Natural killer cell treated with Interleukin-12 subunit alpha and Interleukin-12 subunit beta and Interleukin-15 and Interleukin-18, amount 100 ng/mL, for 72 hours (primary cell): Measurements from ENCODE around the gene FBRSL1. TPM values are rescaled to one million over a fixed set of nuclear protein-coding genes. Genes with fewer than 3 reads are reported as not detected.

Experiments used
- ATAC-seq, 2 donors: fragments of 150-1000 bp; cut with Tn5 transposase in 1 of 2; sonication (Bioruptor Pico), chemical (Tn5 transposase) in 1 of 2; 2 replicates each; pipeline ENCODE4 v1.10.0; 2021
- DNase-seq: peaks from one replicate; pipeline ENCODE4 v3.0.0; 2022; ENCODE audit warnings: low spot score
- H3K27ac Mint-ChIP-seq, 2 donors: 1 replicate in 1 of 2; 2 replicates in 1 of 2; pipeline ENCODE4 v1.8.0; 2022; ENCODE audit warnings: mixed read lengths in 2 of 2, mild to moderate bottlenecking in 1 of 2, moderate library complexity in 1 of 2
- H3K27me3 Mint-ChIP-seq, 2 donors: 1 replicate in 1 of 2; 2 replicates in 1 of 2; pipeline ENCODE4 v1.8.0; 2022; ENCODE audit warnings: mixed read lengths in 2 of 2
- H3K36me3 Mint-ChIP-seq: one replicate; pipeline ENCODE4 v1.8.0; 2022; ENCODE audit warnings: mixed read lengths
- H3K4me1 Mint-ChIP-seq, 2 donors: 1 replicate in 1 of 2; 2 replicates in 1 of 2; pipeline ENCODE4 v1.8.0; 2022; ENCODE audit warnings: low read depth in 2 of 2, mixed read lengths in 2 of 2, mild to moderate bottlenecking in 1 of 2
- H3K4me3 Mint-ChIP-seq: one replicate; pipeline ENCODE4 v1.8.0; 2022; ENCODE audit warnings: mixed read lengths
- H3K9me3 Mint-ChIP-seq: 2 replicates; pipeline ENCODE4 v1.8.0; 2022; ENCODE audit warnings: mixed read lengths
- total RNA-seq, 2 donors: library from RNA; stranded (reverse); gene quantifications; one replicate each; pipeline ENCODE4 v1.2.3, GENCODE V29; 2022

Gene FBRSL1
- total RNA-seq, 2 donors from 2014 or later = 38.0 to 91.5 TPM

DNA sequence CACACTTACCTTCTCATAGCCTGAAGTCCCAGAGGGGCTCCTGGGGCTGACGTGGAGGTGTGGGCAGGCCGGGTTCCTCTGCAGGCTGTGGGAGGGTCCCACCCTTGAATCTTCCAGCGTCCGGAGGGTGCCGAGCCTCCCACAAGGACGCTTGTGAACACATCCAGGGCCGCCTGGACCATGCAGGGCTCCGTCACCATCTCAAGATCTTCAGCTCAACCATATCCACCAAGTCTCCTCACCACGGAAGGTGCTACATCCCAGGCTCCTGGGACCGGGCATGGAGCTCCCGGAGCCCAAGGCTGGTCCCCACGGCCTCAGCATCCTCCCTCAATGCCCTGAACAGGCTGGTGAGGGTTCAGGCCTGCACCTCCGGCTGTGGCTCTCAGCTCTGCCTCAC, 10.7 kb upstream of the FBRSL1 start:
- Mint-ChIP-seq H3K36me3 (peaks cover 4% of the 10 kb centered on the region), H3K4me1 (peaks cover 7 to 11% of the 10 kb centered on the region in 2 donors), H3K27ac (no peak overlapping the region), H3K9me3 (no peaks in the 10 kb centered on the region), H3K4me3 (no peak overlapping the region), H3K27me3 (peaks cover 0 to 12% of the 10 kb centered on the region in 2 donors)
- no peak for ATAC-seq
- no peak for DNase-seq

- H3K4me3 Mint-ChIP-seq = no peak overlapping the region
- peaks cover 4% of the 10 kb centered on the region for H3K36me3 Mint-ChIP-seq
- peaks cover 0 to 12% of the 10 kb centered on the region in 2 donors for H3K27me3 Mint-ChIP-seq
- H3K9me3 Mint-ChIP-seq = no peaks in the 10 kb centered on the region
- ATAC-seq = no peak
- H3K27ac Mint-ChIP-seq = no peak overlapping the region
- H3K4me1 Mint-ChIP-seq = peaks cover 7 to 11% of the 10 kb centered on the region in 2 donors
- DNase-seq = no peak
These were observed 9.9 kb upstream of the FBRSL1 start for GRCh38 chr12:132479938-132480622.

DNA sequence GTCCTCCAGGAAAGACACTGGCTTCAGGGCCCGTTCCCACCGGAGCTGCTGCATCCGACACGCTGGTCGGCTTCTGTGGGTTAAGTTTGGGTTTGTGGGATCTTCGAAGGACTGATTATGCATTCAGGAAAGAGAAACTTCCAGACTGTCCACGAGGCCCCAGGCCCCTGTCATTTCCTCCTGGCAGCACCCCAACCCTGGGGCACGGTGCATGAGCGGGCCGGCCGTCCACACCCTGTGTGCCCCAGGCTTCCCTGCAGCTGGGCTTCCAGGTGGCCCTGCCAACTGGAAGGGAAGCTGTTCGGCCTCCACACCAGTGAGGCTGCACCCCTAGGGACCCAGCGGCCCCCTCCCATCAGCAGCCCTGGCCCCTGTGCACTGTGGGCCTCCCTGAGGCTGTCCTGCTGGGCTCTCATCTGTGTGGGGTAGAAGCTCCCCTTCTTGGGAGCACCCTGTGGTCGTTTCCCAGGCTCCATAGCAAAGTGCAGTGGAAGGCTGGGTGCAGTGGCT, 9.3 kb upstream of the FBRSL1 start:
- peaks cover 4% of the 10 kb centered on the region for H3K36me3 Mint-ChIP-seq
- ATAC-seq (no peak), DNase-seq (no peak)
- H3K27ac Mint-ChIP-seq = no peak overlapping the region
- H3K4me3 Mint-ChIP-seq = no peak overlapping the region
- H3K9me3 Mint-ChIP-seq = no peaks in the 10 kb centered on the region
- H3K4me1 Mint-ChIP-seq = peaks cover 7 to 14% of the 10 kb centered on the region in 2 donors
- peaks cover 0 to 12% of the 10 kb centered on the region in 2 donors for H3K27me3 Mint-ChIP-seq

GRCh38 chr12:132481345-132481744, 8.6 kb upstream of the FBRSL1 start:
- H3K4me3 Mint-ChIP-seq = no peak overlapping the region
- no peak overlapping the region for H3K27ac Mint-ChIP-seq
- peaks cover under 1 to 14% of the 10 kb centered on the region in 2 donors for H3K4me1 Mint-ChIP-seq
- DNase-seq (no peak), ATAC-seq (no peak)
- H3K9me3 Mint-ChIP-seq = no peaks in the 10 kb centered on the region
- H3K27me3 Mint-ChIP-seq = peaks cover 0 to 9% of the 10 kb centered on the region in 2 donors
- H3K36me3 Mint-ChIP-seq = no peaks in the 10 kb centered on the region

GRCh38 chr12:132481771-132482745, 7.9 kb upstream of the FBRSL1 start:
- Mint-ChIP-seq H3K27me3 (peaks cover 0 to 9% of the 10 kb centered on the region in 2 donors), H3K9me3 (no peaks in the 10 kb centered on the region), H3K36me3 (no peaks in the 10 kb centered on the region), H3K27ac (no peak overlapping the region), H3K4me3 (no peak overlapping the region), H3K4me1 (peaks cover 0 to 8% of the 10 kb centered on the region in 2 donors)
- ATAC-seq (no peak), DNase-seq (no peak)

DNA sequence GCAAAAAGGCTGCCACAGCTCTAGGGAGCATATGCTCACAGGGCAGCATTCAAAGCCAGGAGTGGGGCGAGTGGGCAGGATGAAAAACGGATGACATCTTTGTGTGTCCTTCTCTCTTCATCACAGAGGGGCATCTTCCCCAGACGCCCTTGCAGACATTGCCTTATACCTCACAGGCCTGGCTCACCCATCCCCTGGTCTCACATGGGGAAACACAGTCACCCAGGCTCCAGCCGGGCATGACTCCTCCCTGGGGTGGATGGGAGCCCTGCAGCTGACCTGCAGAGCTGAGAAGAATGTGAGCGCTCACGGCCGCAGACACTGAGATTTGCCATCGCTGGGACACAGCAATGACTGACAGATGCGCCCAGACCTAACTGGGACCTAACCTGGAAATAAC, 7.2 kb upstream of the FBRSL1 start:
- Mint-ChIP-seq H3K4me3 (no peak overlapping the region), H3K9me3 (no peaks in the 10 kb centered on the region), H3K27me3 (peaks cover 0 to 9% of the 10 kb centered on the region in 2 donors), H3K36me3 (no peaks in the 10 kb centered on the region), H3K27ac (no peak overlapping the region), H3K4me1 (peaks cover 4 to 13% of the 10 kb centered on the region in 2 donors)
- DNase-seq (no peak), ATAC-seq (no peak)

- H3K4me1 Mint-ChIP-seq = peaks cover 9 to 17% of the 10 kb centered on the region in 2 donors
- DNase-seq (no peak), ATAC-seq (no peak)
- no peaks in the 10 kb centered on the region for H3K9me3 Mint-ChIP-seq
- H3K27me3 Mint-ChIP-seq = peaks cover 0 to 9% of the 10 kb centered on the region in 2 donors
- H3K36me3 Mint-ChIP-seq = no peaks in the 10 kb centered on the region
- H3K4me3 Mint-ChIP-seq = no peak overlapping the region
- no peak overlapping the region for H3K27ac Mint-ChIP-seq
These were observed 6.7 kb upstream of the FBRSL1 start for GRCh38 chr12:132483208-132483607.

DNA sequence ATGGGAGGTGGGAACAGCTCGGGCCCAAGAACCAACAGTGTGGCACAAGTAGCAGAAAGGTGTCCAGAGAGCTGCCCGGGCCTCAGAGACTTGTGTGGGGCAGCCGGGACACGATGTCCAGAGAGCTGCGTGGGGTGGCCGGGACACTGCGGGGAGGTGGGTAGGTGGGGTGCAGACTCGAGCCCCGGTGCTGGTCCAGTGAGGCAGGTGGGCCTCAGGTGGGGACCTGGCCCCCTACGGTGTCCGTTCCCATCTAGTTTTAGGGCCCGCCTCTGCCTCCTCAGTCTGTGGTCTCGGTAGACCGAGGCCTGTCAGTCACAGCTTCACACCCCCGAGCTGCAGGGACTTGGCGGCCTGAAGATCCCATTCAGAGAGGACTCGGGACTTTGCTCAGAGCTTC, 6.3 kb upstream of the FBRSL1 start:
- peaks cover 11 to 20% of the 10 kb centered on the region in 2 donors for H3K4me1 Mint-ChIP-seq
- H3K9me3 Mint-ChIP-seq = no peaks in the 10 kb centered on the region
- H3K36me3 Mint-ChIP-seq = no peaks in the 10 kb centered on the region
- DNase-seq (no peak), ATAC-seq (no peak)
- H3K4me3 Mint-ChIP-seq = no peak overlapping the region
- H3K27me3 Mint-ChIP-seq = peaks cover 0 to 9% of the 10 kb centered on the region in 2 donors
- H3K27ac Mint-ChIP-seq = no peak overlapping the region

- Mint-ChIP-seq H3K36me3 (no peaks in the 10 kb centered on the region), H3K4me1 (peaks cover 17 to 23% of the 10 kb centered on the region in 2 donors), H3K4me3 (no peak overlapping the region), H3K27ac (no peak overlapping the region), H3K27me3 (peaks cover 0 to 6% of the 10 kb centered on the region in 2 donors), H3K9me3 (no peaks in the 10 kb centered on the region)
- DNase-seq = no peak
- no peak for ATAC-seq
These were observed 5.6 kb upstream of the FBRSL1 start for GRCh38 chr12:132484183-132484890.

DNA sequence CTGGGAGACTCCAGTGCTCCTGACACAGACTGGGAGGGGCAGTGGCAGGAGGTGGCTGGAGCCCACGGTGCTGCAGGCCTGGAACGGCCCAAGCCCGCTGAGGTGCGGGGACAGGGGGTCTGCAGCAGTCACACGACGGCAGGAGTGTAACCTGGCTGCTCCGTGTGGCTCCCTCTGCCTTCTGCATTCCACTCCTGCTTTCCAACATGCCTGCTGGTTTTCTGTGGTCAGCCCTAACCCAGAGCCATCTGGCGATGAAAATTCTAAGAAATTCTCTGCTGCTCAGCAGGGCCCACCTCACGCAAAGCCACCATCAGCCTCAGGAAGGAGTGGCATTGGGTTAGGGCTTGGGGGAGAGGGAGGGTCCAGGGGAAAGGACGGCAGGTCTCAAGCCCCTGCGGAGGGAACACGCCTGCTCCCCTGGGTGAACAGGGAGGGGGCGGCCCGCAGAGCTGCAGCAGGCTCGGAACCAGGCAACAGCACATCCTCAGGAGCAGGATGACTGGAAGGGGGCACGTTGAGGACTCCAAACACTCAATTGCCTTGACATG, 5.0 kb upstream of the FBRSL1 start:
- no peak overlapping the region for H3K4me3 Mint-ChIP-seq
- H3K9me3 Mint-ChIP-seq = no peaks in the 10 kb centered on the region
- no peak overlapping the region for H3K27ac Mint-ChIP-seq
- H3K36me3 Mint-ChIP-seq = no peaks in the 10 kb centered on the region
- ATAC-seq = no peak
- H3K4me1 Mint-ChIP-seq = peaks cover 17 to 23% of the 10 kb centered on the region in 2 donors
- no peak for DNase-seq
- peaks cover 0 to 2% of the 10 kb centered on the region in 2 donors for H3K27me3 Mint-ChIP-seq

DNA sequence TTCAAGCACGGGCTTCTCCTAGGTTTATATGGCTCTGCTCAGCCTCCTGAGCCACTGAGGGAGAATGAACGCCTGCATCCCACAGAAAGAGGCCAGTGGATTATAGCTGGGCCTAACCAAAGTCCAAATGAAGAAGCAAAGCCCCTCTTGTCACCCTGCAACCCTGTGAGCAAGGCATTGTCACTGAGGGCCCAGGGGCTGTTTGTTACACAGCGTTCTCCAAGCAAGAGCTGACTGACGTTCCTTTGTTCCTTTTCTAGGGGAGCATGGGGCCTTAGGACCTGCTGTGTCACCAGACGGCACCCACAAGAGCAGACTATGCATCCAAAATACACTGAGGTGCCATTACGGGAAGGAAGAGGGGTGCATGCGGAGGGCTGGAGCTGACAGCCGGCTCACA, 4.3 kb upstream of the FBRSL1 start:
- peaks cover 17 to 23% of the 10 kb centered on the region in 2 donors for H3K4me1 Mint-ChIP-seq
- peak overlapping the region; percentile 40 to 83 for H3K27ac Mint-ChIP-seq
- ATAC-seq (no peak), DNase-seq (no peak)
- H3K9me3 Mint-ChIP-seq = no peaks in the 10 kb centered on the region
- H3K36me3 Mint-ChIP-seq = no peaks in the 10 kb centered on the region
- peaks cover 0 to 2% of the 10 kb centered on the region in 2 donors for H3K27me3 Mint-ChIP-seq
- no peak overlapping the region for H3K4me3 Mint-ChIP-seq

GRCh38 chr12:132486168-132486567, 3.8 kb upstream of the FBRSL1 start:
- Mint-ChIP-seq H3K9me3 (no peaks in the 10 kb centered on the region), H3K27ac (peak overlapping the region; percentile 40 to 83), H3K36me3 (no peaks in the 10 kb centered on the region), H3K27me3 (peaks cover 0 to 2% of the 10 kb centered on the region in 2 donors), H3K4me3 (no peak overlapping the region), H3K4me1 (peaks cover 19 to 26% of the 10 kb centered on the region in 2 donors)
- no peak for ATAC-seq
- DNase-seq = no peak

- H3K36me3 Mint-ChIP-seq = no peaks in the 10 kb centered on the region
- H3K27me3 Mint-ChIP-seq = peaks cover 0 to 2% of the 10 kb centered on the region in 2 donors
- peaks cover 24 to 28% of the 10 kb centered on the region in 2 donors for H3K4me1 Mint-ChIP-seq
- peak overlapping the region; percentile 40 to 91 for H3K27ac Mint-ChIP-seq
- no peak for DNase-seq
- no peaks in the 10 kb centered on the region for H3K9me3 Mint-ChIP-seq
- no peak for ATAC-seq
- no peak overlapping the region for H3K4me3 Mint-ChIP-seq
These were observed 3.4 kb upstream of the FBRSL1 start for GRCh38 chr12:132486576-132486975.
